Neutrophil (primary cell): ENCODE data around the gene MED10.

ENCODE experiments used
- H3K27ac ChIP-seq: fragments of 200-600 bp; sonication (generic); 2 replicates; pipeline ENCODE4 v1.5.1; 2016; ENCODE audit warnings: mild to moderate bottlenecking, moderate library complexity
- H3K27me3 ChIP-seq: fragments of 200-600 bp; sonication (generic); 2 replicates; pipeline ENCODE4 v1.6.0; 2016; ENCODE audit warnings: mild to moderate bottlenecking
- H3K36me3 ChIP-seq: fragments of 200-600 bp; sonication (generic); 2 replicates; pipeline ENCODE4 v1.5.1; 2017
- H3K4me1 ChIP-seq, 2 experiments: fragments of 200-600 bp in 1 of 2; sonication (generic) in 1 of 2; 1 replicate in 1 of 2; 2 replicates in 1 of 2; pipeline versions ENCODE4 v1.5.1 to v1.6.1; 2013 to 2016; ENCODE audit warnings: low read depth in 1 of 2, low read length in 1 of 2, mild to moderate bottlenecking in 1 of 2, moderate library complexity in 1 of 2; ENCODE audit not compliant: control insufficient read depth in 1 of 2, insufficient read depth in 1 of 2
- H3K4me3 ChIP-seq, 2 experiments: fragments of 200-600 bp in 1 of 2; sonication (generic) in 1 of 2; 1 replicate in 1 of 2; 2 replicates in 1 of 2; pipeline ENCODE4 v1.5.1; 2013 to 2016; ENCODE audit warnings: low read depth in 1 of 2, low read length in 1 of 2, mild to moderate bottlenecking in 1 of 2, moderate library complexity in 1 of 2
- H3K9me3 ChIP-seq: fragments of 200-600 bp; sonication (generic); 2 replicates; pipeline ENCODE4 v1.5.1; 2016
- TF ChIP-seq, protein P1 (sequence below): fragments of 200-600 bp; sonication (generic); IDR thresholded peaks from 2 replicates; pipeline ENCODE4 v1.5.1; 2016; ENCODE audit warnings: antibody characterized with exemption

Gene MED10

GRCh38 chr5:6398570-6399230 is 20.4 kb upstream of the MED10 start:
- peaks cover 14% of the 10 kb centered on the region for H3K27me3 ChIP-seq
- H3K9me3 ChIP-seq = no peaks in the 10 kb centered on the region
- H3K27ac ChIP-seq = no peak overlapping the region
- no peaks in the 10 kb centered on the region for H3K4me1 ChIP-seq
- no peaks in the 10 kb centered on the region for H3K36me3 ChIP-seq
- TF ChIP-seq, protein P1, sequence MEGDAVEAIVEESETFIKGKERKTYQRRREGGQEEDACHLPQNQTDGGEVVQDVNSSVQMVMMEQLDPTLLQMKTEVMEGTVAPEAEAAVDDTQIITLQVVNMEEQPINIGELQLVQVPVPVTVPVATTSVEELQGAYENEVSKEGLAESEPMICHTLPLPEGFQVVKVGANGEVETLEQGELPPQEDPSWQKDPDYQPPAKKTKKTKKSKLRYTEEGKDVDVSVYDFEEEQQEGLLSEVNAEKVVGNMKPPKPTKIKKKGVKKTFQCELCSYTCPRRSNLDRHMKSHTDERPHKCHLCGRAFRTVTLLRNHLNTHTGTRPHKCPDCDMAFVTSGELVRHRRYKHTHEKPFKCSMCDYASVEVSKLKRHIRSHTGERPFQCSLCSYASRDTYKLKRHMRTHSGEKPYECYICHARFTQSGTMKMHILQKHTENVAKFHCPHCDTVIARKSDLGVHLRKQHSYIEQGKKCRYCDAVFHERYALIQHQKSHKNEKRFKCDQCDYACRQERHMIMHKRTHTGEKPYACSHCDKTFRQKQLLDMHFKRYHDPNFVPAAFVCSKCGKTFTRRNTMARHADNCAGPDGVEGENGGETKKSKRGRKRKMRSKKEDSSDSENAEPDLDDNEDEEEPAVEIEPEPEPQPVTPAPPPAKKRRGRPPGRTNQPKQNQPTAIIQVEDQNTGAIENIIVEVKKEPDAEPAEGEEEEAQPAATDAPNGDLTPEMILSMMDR = no peak
- H3K4me3 ChIP-seq = no peak overlapping the region

DNA sequence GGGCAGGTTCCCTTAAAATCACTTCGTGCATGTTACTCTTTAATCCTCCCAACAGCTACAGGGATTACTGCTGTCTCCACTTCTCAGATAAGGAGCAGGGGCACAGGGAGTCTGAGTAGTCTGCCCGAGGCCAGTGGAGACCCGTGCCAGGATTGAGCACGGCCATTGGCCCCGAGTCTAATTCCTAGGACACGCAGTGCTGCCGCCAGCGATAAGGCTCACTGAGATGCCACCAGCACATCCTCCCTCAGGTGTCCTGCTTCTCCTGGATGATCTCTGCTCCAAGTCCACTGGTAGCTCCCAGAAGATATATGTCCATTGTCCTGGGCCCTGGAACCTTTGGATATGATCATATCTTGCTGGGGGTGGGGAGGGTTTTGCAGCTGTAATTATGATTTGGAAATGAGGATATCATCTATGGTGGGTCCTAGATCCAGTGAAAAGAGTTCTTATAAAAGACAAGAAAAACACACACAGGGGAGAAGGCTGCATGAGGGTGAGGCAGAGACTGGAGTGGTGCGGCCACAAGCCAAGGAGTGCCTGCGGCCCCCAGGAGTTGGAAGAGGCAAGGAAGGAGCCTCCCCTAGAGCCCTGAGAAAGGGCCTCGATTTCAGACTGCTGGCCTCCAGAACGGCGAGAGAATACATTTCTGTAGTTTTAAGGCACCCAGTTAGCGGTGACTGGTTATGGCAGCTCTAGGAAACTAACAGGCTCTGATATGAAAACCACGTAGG is 19.4 kb upstream of the MED10 start:
- no peak overlapping the region for H3K4me3 ChIP-seq
- no peak overlapping the region for H3K27ac ChIP-seq
- no peaks in the 10 kb centered on the region for H3K36me3 ChIP-seq
- no peaks in the 10 kb centered on the region for H3K4me1 ChIP-seq
- no peaks in the 10 kb centered on the region for H3K9me3 ChIP-seq
- TF ChIP-seq, protein P1 = no peak
- peaks cover 21% of the 10 kb centered on the region for H3K27me3 ChIP-seq

GRCh38 chr5:6396836-6397535 is 18.6 kb upstream of the MED10 start:
- no peaks in the 10 kb centered on the region for H3K36me3 ChIP-seq
- H3K27ac ChIP-seq = no peak overlapping the region
- no peaks in the 10 kb centered on the region for H3K4me1 ChIP-seq
- H3K9me3 ChIP-seq = no peaks in the 10 kb centered on the region
- H3K4me3 ChIP-seq = no peak overlapping the region
- peaks cover 22% of the 10 kb centered on the region for H3K27me3 ChIP-seq
- TF ChIP-seq, protein P1 = no peak

GRCh38 chr5:6396043-6396442 is 17.7 kb upstream of the MED10 start:
- TF ChIP-seq, protein P1 = no peak
- no peaks in the 10 kb centered on the region for H3K4me1 ChIP-seq

DNA sequence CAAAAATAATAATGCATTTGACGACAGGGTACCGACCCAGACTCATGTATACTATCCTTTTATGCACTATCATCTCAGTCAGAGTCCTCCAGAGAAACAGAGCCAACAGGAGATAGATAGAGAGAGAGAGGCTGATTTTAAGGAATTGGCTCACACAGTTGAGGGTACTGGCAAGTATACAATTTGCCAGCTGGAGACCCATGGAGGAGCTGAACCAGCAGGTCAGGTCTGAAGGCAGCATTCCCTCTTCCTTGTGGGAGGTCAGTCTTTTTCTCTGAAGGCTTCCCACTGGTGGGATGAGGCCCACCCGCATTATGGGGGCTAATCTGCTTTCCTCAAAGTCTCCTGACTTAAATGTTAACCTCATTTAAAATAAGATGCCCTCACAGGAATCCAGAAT is 17.3 kb upstream of the MED10 start:
- no peaks in the 10 kb centered on the region for H3K4me1 ChIP-seq
- TF ChIP-seq, protein P1 = no peak
- H3K9me3 ChIP-seq = no peaks in the 10 kb centered on the region
- H3K36me3 ChIP-seq = no peaks in the 10 kb centered on the region
- H3K4me3 ChIP-seq = no peak overlapping the region
- H3K27ac ChIP-seq = no peak overlapping the region
- peaks cover 16% of the 10 kb centered on the region for H3K27me3 ChIP-seq

More at GRCh38 chr5:6396043-6396442, 17.7 kb upstream of the MED10 start:
- no peaks in the 10 kb centered on the region for H3K36me3 ChIP-seq
- H3K4me3 ChIP-seq = no peak overlapping the region
- H3K27me3 ChIP-seq = peaks cover 16% of the 10 kb centered on the region
- H3K9me3 ChIP-seq = no peaks in the 10 kb centered on the region
- H3K27ac ChIP-seq = no peak overlapping the region
